Adrenal gland (tissue), 12 donors: ENCODE results near the gene TMEM184A. TPM values are rescaled to one million over a fixed set of nuclear protein-coding genes. Genes with fewer than 3 reads are reported as not detected.

Experiments
- DNase-seq, 7 donors: peaks; one replicate each; pipeline ENCODE4 v3.0.0-alpha.2; 2019 to 2020
- H3K27ac ChIP-seq, 5 donors: fragments of 200-600 bp; sonication (generic) in 4 of 5; 1 replicate in 3 of 5; 2 replicates in 2 of 5; pipeline versions ENCODE4 v1.5.1 to v1.8.0; 2016 to 2020; ENCODE audit warnings: mild to moderate bottlenecking in 1 of 5
- H3K27me3 ChIP-seq: fragments of 200-600 bp; 2 replicates; pipeline ENCODE4 v1.8.0; 2021
- H3K36me3 ChIP-seq, 2 donors: fragments of 200-600 bp; replicated peaks in 1 of 2; 1 replicate in 1 of 2; 2 replicates in 1 of 2; pipeline versions ENCODE4 v1.5.1 to v1.8.0; 2018 to 2022
- H3K4me1 ChIP-seq, 2 donors: fragments of 200-600 bp; replicated peaks in 1 of 2; 1 replicate in 1 of 2; 2 replicates in 1 of 2; pipeline versions ENCODE4 v1.5.1 to v1.8.0; 2018 to 2021
- H3K4me3 ChIP-seq, 4 donors: fragments of 200-600 bp; sonication (generic) in 3 of 4; one replicate each; pipeline ENCODE4 v1.5.1; 2016 to 2018
- H3K9me3 ChIP-seq, 3 donors: fragments of 200-600 bp; sonication (generic) in 1 of 3; replicated peaks in 1 of 3; 1 replicate in 2 of 3; 2 replicates in 1 of 3; pipeline versions ENCODE4 v1.5.1 to v1.8.0; 2016 to 2021
- CTCF ChIP-seq, 6 experiments: fragments of 450-650 bp in 4 of 6; fragments of 200-600 bp in 2 of 6; sonication (generic) in 1 of 6; IDR thresholded peaks; 1 replicate in 5 of 6; 2 replicates in 1 of 6; pipeline versions ENCODE4 v1.5.1 to v1.8.0; 2016 to 2021; ENCODE audit warnings: antibody characterized with exemption in 6 of 6, mild to moderate bottlenecking in 2 of 6, moderate library complexity in 1 of 6
- POLR2A ChIP-seq, 2 donors: fragments of 450-650 bp; IDR thresholded peaks; one replicate each; pipeline ENCODE4 v1.6.1; 2017; ENCODE audit warnings: antibody characterized with exemption in 2 of 2, mild to moderate bottlenecking in 2 of 2, moderate library complexity in 1 of 2
- WGBS, 4 donors: extraction: QIAGEN DNeasy Blood & Tissue Kit in 2 of 4; methylation state at CpG; one replicate each; pipeline versions ENCODE4 v1.1.5 to v1.1.7; 2013 to 2017; 5-methylcytosine and 5-hydroxymethylcytosine counted together
- intact Hi-C, 2 donors: fragments of 100-400 bp; cut with DNase I; formaldehyde crosslinking; loops; one replicate each; pipeline versions ENCODE4 v1.14.1 to v1.15.0; 2022 to 2023
- polyA plus RNA-seq, 3 donors: library from polyadenylated mRNA; stranded (reverse); fragments of 200-250 nt in 2 of 3; fragments of 350-450 nt in 1 of 3; fragmentation: Illumina TruSeq in 1 of 3; extraction: RNeasy Lipid Tissue Mini Kit (QIAGEN cat#74804) in 1 of 3; gene quantifications; one replicate each; pipeline ENCODE4 v1.2.3, GENCODE V29; 2013 to 2014
- total RNA-seq, 9 donors: library from RNA; depleted of rRNA in 4 of 9; stranded (reverse); fragments of >200 nt in 4 of 9; fragments of 120-200 nt in 1 of 9; fragmentation: NEBNext Ultra II Directional in 1 of 9; extraction: Animal tissue kit (Norgen Biotek cat#: 25700) in 1 of 9; gene quantifications; one replicate each; pipeline versions ENCODE4 v1.1.0 to v1.2.4, GENCODE V29; 2013 to 2023
- donor health status: healthy with polysubstance abuse.
- donor health status: Bipolar disorder and iron deficiency.
- donor health status: DM: yes; HTN: yes; CAD: no.
- donor health status: DM: no; HTN: no; CAD: no.
- donor health status: DM: no; HTN: no; CAD: no.
- donor health status: DM: yes; HTN: yes; CAD: no.

The TMEM184A gene
- total and polyA plus RNA-seq, 12 donors: 0.06 to 2.1 (median 0.79) TPM; not detected in 2

GRCh38 chr7:1557006-1557405 lies 1.0 kb upstream of the TMEM184A start:
- DNase-seq: no peak
- Histone ChIP-seq H3K4me1 (peaks cover 0 to 8% of the 10 kb centered on the region in 2 donors), H3K27ac (no peak overlapping the region), H3K4me3 (no peak overlapping the region), H3K9me3 (no peaks in the 10 kb centered on the region), H3K36me3 (no peaks in the 10 kb centered on the region), H3K27me3 (no peaks in the 10 kb centered on the region)
- 92 to 95% (median 93%) methylated on average over 7 of the region's 7 CpGs for WGBS, 4 donors
- intact Hi-C loops: no loop called here
- TF ChIP-seq CTCF (IDR thresholded peaks at IDR 0.05) (no peak), POLR2A (IDR thresholded peaks at IDR 0.05) (no peak)

GRCh38 chr7:1555046-1555812 lies 776 bp downstream of the TMEM184A start:
- no peaks in the 10 kb centered on the region for H3K9me3 ChIP-seq
- TF ChIP-seq CTCF (IDR thresholded peaks at IDR 0.05) (no peak), POLR2A (IDR thresholded peaks at IDR 0.05) (no peak)
- peak in 4 of 7 donors; percentile 54 to 67 (median 62) for DNase-seq

GRCh38 chr7:1554333-1555045 lies 1.5 kb downstream of the TMEM184A start:
- no peaks in the 10 kb centered on the region for H3K9me3 ChIP-seq
- H3K27ac ChIP-seq: no peak overlapping the region
- no peak for DNase-seq
- H3K4me3 ChIP-seq: no peak overlapping the region
- intact Hi-C loops: no loop called here
- H3K4me1 ChIP-seq: peaks cover 0 to 8% of the 10 kb centered on the region in 2 donors
- no peaks in the 10 kb centered on the region for H3K36me3 ChIP-seq
- TF ChIP-seq CTCF (IDR thresholded peaks at IDR 0.05) (no peak), POLR2A (IDR thresholded peaks at IDR 0.05) (no peak)
- 68 to 78% (median 74%) methylated on average over 14 to 20 of the region's 20 CpGs for WGBS, 4 donors
- no peaks in the 10 kb centered on the region for H3K27me3 ChIP-seq

More at GRCh38 chr7:1555046-1555812, 776 bp downstream of the TMEM184A start:
- 30 to 45% (median 36%) methylated on average over 9 to 35 of the region's 35 CpGs for WGBS, 4 donors
- Histone ChIP-seq H3K27ac (no peak overlapping the region), H3K4me3 (no peak overlapping the region), H3K36me3 (no peaks in the 10 kb centered on the region), H3K4me1 (peaks cover 0 to 8% of the 10 kb centered on the region in 2 donors), H3K27me3 (no peaks in the 10 kb centered on the region)
- intact Hi-C loops: no loop called here

- intact Hi-C loops: no loop called here
- H3K27me3 ChIP-seq: no peaks in the 10 kb centered on the region
- no peak overlapping the region for H3K27ac ChIP-seq
- no peak overlapping the region for H3K4me3 ChIP-seq
- H3K36me3 ChIP-seq: no peaks in the 10 kb centered on the region
- 78 to 85% (median 82%) methylated on average over 20 to 28 of the region's 28 CpGs; no CpG with 5 or more reads in 1 of the 4 donors for WGBS, 4 donors
- H3K9me3 ChIP-seq: no peaks in the 10 kb centered on the region
- TF ChIP-seq POLR2A (IDR thresholded peaks at IDR 0.05) (no peak), CTCF (IDR thresholded peaks at IDR 0.05) (no peak)
- H3K4me1 ChIP-seq: peaks cover 0 to 8% of the 10 kb centered on the region in 2 donors
- DNase-seq: no peak
Measured at GRCh38 chr7:1553512-1554210, 2.3 kb downstream of the TMEM184A start.
